GM20000 (cell line): ENCODE results near the gene TRIP6.

ENCODE experiments used
- DNase-seq: peaks from one replicate; pipeline ENCODE4 v3.0.0; 2012; ENCODE audit warnings: low spot score
- TF ChIP-seq, protein P1 (sequence below): IDR thresholded peaks from 2 replicates; pipeline ENCODE4 v1.5.1; 2012; ENCODE audit warnings: mild to moderate bottlenecking, control low read depth; ENCODE audit errors: extremely low read depth, missing control alignments

TRIP6 gene

DNA sequence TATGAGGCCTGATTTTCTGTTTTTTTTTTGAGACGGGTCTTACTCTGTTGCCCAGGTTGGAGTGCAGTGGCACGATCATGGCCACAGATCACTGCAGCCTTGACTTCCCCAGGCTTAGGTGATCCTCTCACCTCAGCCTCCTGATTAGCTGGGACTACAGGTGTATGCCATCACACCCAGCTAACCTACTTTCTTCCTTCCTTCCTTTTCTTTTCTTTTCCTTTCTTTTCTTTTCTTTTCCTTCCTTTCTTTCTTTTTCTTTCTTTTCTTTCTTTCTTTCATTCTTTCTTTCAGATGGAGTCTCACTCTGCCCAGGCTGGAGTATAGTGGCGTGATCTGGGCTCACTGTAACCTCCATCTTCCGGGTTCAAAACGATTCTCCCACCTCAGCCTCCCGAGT, 11.5 kb downstream of the TRIP6 start:
- no peak for DNase-seq
- TF ChIP-seq, protein P1, sequence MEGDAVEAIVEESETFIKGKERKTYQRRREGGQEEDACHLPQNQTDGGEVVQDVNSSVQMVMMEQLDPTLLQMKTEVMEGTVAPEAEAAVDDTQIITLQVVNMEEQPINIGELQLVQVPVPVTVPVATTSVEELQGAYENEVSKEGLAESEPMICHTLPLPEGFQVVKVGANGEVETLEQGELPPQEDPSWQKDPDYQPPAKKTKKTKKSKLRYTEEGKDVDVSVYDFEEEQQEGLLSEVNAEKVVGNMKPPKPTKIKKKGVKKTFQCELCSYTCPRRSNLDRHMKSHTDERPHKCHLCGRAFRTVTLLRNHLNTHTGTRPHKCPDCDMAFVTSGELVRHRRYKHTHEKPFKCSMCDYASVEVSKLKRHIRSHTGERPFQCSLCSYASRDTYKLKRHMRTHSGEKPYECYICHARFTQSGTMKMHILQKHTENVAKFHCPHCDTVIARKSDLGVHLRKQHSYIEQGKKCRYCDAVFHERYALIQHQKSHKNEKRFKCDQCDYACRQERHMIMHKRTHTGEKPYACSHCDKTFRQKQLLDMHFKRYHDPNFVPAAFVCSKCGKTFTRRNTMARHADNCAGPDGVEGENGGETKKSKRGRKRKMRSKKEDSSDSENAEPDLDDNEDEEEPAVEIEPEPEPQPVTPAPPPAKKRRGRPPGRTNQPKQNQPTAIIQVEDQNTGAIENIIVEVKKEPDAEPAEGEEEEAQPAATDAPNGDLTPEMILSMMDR, result no peak

DNA sequence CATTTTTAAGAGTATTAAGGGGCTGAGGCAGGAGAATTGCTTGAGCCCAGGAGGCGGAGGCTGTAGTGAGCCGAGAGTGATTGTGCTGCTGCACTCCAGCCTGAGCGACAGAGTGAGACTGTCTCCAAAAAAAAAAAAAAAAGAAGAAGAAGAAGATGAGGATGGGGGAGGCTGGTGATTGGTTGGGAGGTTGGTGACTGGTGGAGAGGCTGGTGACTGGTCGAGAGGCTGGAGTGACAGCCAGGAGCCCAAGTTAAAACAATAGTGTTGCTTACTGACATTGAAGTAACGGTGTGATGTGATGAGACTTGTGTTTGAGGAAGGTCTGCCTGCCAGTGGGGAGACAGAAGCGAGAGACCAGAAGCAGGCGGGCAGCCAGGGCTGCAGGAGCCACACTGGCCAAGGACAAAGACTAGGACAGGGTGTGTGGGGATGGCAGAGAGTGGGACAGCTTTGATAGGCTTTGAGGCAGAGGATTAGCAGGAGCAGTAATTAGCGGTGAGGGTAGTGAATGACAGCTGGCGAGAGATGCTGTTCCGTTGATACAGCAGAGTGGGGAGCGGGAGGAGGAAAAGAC, 12.6 kb downstream of the TRIP6 start:
- TF ChIP-seq, protein P1, result no peak
- DNase-seq, result no peak

DNA sequence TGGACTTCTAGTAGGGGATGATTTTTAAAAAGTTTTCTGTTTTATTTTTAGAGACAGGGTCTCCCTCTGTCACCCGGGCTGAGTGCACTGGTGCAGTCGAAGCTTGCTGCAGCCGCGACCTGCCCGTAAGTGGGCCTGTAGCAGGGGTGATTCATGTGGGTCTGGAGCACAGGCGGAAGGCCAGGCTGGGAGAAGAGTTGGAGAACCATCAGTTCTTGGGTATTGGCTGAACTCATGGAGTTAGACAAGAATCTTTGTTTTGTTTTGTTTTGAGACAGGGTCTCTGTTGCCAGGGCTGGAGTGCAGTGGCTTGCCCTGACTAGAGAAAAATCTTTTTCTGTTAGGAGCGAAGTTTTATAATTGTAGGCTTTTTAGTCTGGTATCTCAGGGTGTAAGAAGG, 13.5 kb downstream of the TRIP6 start:
- DNase-seq, result no peak
- TF ChIP-seq, protein P1, result no peak

DNA sequence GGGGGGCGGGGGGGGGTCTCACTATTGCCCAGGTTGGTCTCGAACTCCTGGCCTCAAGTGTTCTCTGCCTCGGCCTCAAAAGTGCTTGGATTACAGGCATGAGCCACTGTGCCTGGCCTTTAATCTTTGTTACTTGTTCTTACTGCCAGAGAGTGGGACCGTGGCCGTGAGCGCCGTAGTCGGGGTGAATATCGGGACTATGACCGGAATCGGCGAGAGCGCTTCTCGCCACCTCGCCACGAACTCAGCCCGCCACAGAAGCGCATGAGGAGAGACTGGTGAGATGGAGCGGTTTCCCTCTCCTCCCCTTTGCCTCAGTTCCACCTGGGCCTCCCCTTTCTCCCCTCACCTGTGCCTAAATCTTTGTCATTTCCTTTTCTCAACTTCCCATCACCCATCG, 13.9 kb downstream of the TRIP6 start:
- no peak for DNase-seq
- TF ChIP-seq, protein P1, result no peak

DNA sequence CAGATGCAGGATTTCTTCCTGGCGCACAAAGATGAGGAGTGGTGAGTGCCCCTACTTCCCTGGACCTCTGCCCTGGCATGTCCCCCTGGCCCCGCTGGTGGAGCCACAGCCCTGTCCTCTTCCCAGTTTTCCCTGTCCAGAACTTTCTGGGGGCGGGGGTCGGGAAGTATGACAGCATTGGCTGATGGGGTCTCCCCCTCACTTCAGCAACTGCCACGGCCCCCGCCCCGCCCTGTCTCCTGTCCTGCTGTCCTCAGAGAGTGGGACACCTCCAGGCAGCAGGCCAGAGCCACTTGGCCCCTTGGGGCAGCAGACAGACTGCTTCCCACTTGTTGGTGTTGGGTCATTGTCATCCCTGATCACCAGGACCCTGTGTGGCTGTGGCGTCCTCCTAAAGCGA, 15.0 kb downstream of the TRIP6 start:
- TF ChIP-seq, protein P1, result no peak
- no peak for DNase-seq

DNA sequence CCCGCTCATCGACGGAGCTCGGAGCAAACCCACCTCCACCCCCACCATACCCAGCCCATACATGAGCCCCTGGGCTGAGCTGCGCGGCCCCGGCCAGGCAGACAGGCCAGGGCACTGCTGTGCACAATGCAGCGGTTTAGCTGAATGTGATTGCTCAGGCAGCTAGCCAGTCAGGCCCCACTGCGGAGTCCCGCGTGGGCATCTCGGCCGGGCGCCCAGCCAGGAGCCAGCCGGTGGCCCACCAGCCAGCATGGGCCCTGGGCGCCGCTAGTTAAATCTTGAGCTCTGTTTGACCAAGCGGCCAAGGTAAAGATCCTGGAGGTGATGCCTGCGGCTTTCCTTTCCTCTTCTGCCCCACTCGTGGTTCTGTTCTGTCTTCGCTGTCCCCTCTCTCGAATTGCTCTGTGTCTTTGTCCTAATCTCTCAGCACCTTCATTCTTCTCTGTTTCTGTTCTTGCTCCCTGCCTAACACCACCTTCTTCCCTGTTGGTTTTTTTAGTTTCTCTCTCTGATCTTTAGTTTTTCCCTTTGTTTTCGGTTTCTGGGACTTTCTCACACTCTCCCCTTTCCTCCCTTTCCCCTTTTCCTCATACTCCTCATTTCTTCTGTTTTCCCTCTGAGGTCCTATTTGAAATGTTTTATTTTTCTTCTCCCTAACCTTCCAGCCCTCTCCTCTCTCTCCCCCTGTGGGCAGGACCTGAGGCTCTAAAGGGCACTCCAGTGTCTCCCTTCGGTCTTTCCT, 15.8 kb downstream of the TRIP6 start:
- TF ChIP-seq, protein P1, result no peak
- no peak for DNase-seq

DNA sequence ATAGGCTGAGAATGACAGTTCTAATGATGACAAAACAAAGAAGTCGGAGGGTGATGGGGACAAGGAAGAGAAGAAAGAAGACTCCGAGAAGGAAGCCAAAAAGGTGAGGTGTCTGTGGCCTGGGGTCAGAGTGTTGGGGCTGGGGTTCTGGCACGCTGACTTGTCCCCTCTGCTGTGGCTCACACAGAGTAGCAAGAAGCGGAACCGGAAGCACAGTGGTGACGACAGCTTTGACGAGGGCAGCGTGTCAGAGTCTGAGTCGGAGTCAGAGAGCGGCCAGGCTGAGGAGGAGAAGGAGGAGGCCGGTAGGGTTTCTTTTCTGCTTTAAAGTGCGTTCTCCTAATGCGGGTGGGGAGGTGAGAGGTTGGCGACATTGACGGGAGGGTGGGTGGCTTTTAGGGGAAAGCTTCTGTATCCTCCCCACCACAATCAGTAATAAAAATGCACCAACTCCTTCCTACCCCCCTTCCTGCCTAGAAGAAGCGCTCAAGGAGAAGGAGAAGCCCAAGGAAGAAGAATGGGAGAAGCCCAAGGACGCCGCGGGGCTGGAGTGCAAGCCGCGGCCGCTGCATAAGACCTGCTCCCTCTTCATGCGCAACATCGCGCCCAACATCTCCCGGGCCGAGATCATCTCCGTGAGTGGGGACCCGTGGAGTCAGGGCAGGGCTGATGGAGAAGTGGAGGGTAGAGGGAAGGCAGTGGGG, 17.7 kb downstream of the TRIP6 start:
- TF ChIP-seq, protein P1, result no peak
- no peak for DNase-seq
